NCI-H345 treated with DMSO at 0.1 percent for 48 hours (cell line): Measurements from ENCODE around the gene PIGM.

ENCODE experiments used
- DNase-seq: peaks from one replicate; lab custom pipeline; 2025; ENCODE audit not compliant: unreplicated experiment; lab: John Stamatoyannopoulos, UW

Gene PIGM

GRCh38 chr1:159990005-159990404 is 41.8 kb downstream of the PIGM start:
- no peak for DNase-seq

GRCh38 chr1:159989581-159989980 is 42.2 kb downstream of the PIGM start:
- no peak for DNase-seq

- no peak for DNase-seq
Measured at GRCh38 chr1:159988006-159988405, 43.8 kb downstream of the PIGM start.

- no peak for DNase-seq
Measured at GRCh38 chr1:159987186-159987585, 44.6 kb downstream of the PIGM start.

GRCh38 chr1:159986531-159986930 is 45.3 kb downstream of the PIGM start:
- DNase-seq = no peak

GRCh38 chr1:159986093-159986492 is 45.7 kb downstream of the PIGM start:
- DNase-seq = no peak

- no peak for DNase-seq
Measured at GRCh38 chr1:159985473-159985872, 46.3 kb downstream of the PIGM start.

GRCh38 chr1:159983681-159984080 is 48.1 kb downstream of the PIGM start:
- no peak for DNase-seq

GRCh38 chr1:159982280-159982679 is 49.5 kb downstream of the PIGM start:
- no peak for DNase-seq

GRCh38 chr1:159981351-159982055 is 50.3 kb downstream of the PIGM start:
- DNase-seq = no peak

GRCh38 chr1:159980786-159981185 is 51.0 kb downstream of the PIGM start:
- no peak for DNase-seq

GRCh38 chr1:159980076-159980475 is 51.7 kb downstream of the PIGM start:
- no peak for DNase-seq

- no peak for DNase-seq
Measured at GRCh38 chr1:159979257-159979656, 52.5 kb downstream of the PIGM start.

- no peak for DNase-seq
Measured at GRCh38 chr1:159978107-159978398, 53.7 kb downstream of the PIGM start.

- no peak for DNase-seq
Measured at GRCh38 chr1:159977364-159978106, 54.3 kb downstream of the PIGM start.
